Measurements from ENCODE around the gene PLPP2.

The PLPP2 gene

GRCh38 chr19:308471-309205, 17.4 kb upstream of the PLPP2 start:
- H3K4me1 ChIP-seq (ENCODE audit: control insufficient read depth in 5 of 5, insufficient read depth in 5 of 5, low read length in 5 of 5): peaks cover 0 to 19% (median 0%) of the 10 kb centered on the region in 5 donors
- no peak overlapping the region for H3K27ac ChIP-seq (ENCODE audit: low read depth, low read length)
- H3K27me3 ChIP-seq (ENCODE audit: control insufficient read depth in 5 of 5, insufficient read depth in 4 of 5, low read length in 5 of 5): no peaks in the 10 kb centered on the region
- peak overlapping the region in 3 of 5 donors; percentile 56 to 68 (median 60) for H3K4me3 ChIP-seq (ENCODE audit: low read depth in 1 of 5, low read length in 5 of 5)
- H3K9ac ChIP-seq (ENCODE audit: low read length in 5 of 5): peak overlapping the region in 1 of 5 donors; percentile 16
- H3K36me3 ChIP-seq (ENCODE audit: control insufficient read depth in 5 of 5, insufficient read depth in 5 of 5, low read length in 5 of 5): peaks cover 0 to 80% (median 68%) of the 10 kb centered on the region in 5 donors
- H3K9me3 ChIP-seq (ENCODE audit: control insufficient read depth in 5 of 5, low read length in 5 of 5): no peaks in the 10 kb centered on the region

- Histone ChIP-seq H3K27me3 (ENCODE audit: control insufficient read depth in 5 of 5, insufficient read depth in 4 of 5, low read length in 5 of 5) (no peaks in the 10 kb centered on the region), H3K36me3 (ENCODE audit: control insufficient read depth in 5 of 5, insufficient read depth in 5 of 5, low read length in 5 of 5) (peaks cover 0 to 73% (median 61%) of the 10 kb centered on the region in 5 donors), H3K27ac (ENCODE audit: low read depth, low read length) (no peak overlapping the region), H3K9ac (ENCODE audit: low read length in 5 of 5) (no peak overlapping the region), H3K4me3 (ENCODE audit: low read depth in 1 of 5, low read length in 5 of 5) (peak overlapping the region in 1 of 5 donors; percentile 68), H3K4me1 (ENCODE audit: control insufficient read depth in 5 of 5, insufficient read depth in 5 of 5, low read length in 5 of 5) (peaks cover 0 to 18% (median 0%) of the 10 kb centered on the region in 5 donors), H3K9me3 (ENCODE audit: control insufficient read depth in 5 of 5, low read length in 5 of 5) (no peaks in the 10 kb centered on the region)
Observed at GRCh38 chr19:307793-308420, 16.7 kb upstream of the PLPP2 start.

GRCh38 chr19:307111-307531, 15.9 kb upstream of the PLPP2 start:
- no peak overlapping the region for H3K4me3 ChIP-seq (ENCODE audit: low read depth in 1 of 5, low read length in 5 of 5)
- H3K27ac ChIP-seq (ENCODE audit: low read depth, low read length): no peak overlapping the region
- no peaks in the 10 kb centered on the region for H3K27me3 ChIP-seq (ENCODE audit: control insufficient read depth in 5 of 5, insufficient read depth in 4 of 5, low read length in 5 of 5)
- H3K4me1 ChIP-seq (ENCODE audit: control insufficient read depth in 5 of 5, insufficient read depth in 5 of 5, low read length in 5 of 5): peaks cover 0 to 18% (median 0%) of the 10 kb centered on the region in 5 donors
- no peak overlapping the region for H3K9ac ChIP-seq (ENCODE audit: low read length in 5 of 5)
- H3K9me3 ChIP-seq (ENCODE audit: control insufficient read depth in 5 of 5, low read length in 5 of 5): no peaks in the 10 kb centered on the region
- H3K36me3 ChIP-seq (ENCODE audit: control insufficient read depth in 5 of 5, insufficient read depth in 5 of 5, low read length in 5 of 5): peaks cover 0 to 71% (median 60%) of the 10 kb centered on the region in 5 donors

- H3K4me3 ChIP-seq (ENCODE audit: low read depth in 1 of 5, low read length in 5 of 5): no peak overlapping the region
- no peak overlapping the region for H3K27ac ChIP-seq (ENCODE audit: low read depth, low read length)
- H3K9ac ChIP-seq (ENCODE audit: low read length in 5 of 5): no peak overlapping the region
- peaks cover 0 to 63% (median 53%) of the 10 kb centered on the region in 5 donors for H3K36me3 ChIP-seq (ENCODE audit: control insufficient read depth in 5 of 5, insufficient read depth in 5 of 5, low read length in 5 of 5)
- no peaks in the 10 kb centered on the region for H3K9me3 ChIP-seq (ENCODE audit: control insufficient read depth in 5 of 5, low read length in 5 of 5)
- H3K4me1 ChIP-seq (ENCODE audit: control insufficient read depth in 5 of 5, insufficient read depth in 5 of 5, low read length in 5 of 5): peaks cover 0 to 16% (median 0%) of the 10 kb centered on the region in 5 donors
- H3K27me3 ChIP-seq (ENCODE audit: control insufficient read depth in 5 of 5, insufficient read depth in 4 of 5, low read length in 5 of 5): no peaks in the 10 kb centered on the region
Observed at GRCh38 chr19:306151-306900, 15.1 kb upstream of the PLPP2 start.

- Histone ChIP-seq H3K4me3 (ENCODE audit: low read depth in 1 of 5, low read length in 5 of 5) (no peak overlapping the region), H3K9ac (ENCODE audit: low read length in 5 of 5) (no peak overlapping the region), H3K36me3 (ENCODE audit: control insufficient read depth in 5 of 5, insufficient read depth in 5 of 5, low read length in 5 of 5) (peaks cover 0 to 55% (median 44%) of the 10 kb centered on the region in 5 donors), H3K9me3 (ENCODE audit: control insufficient read depth in 5 of 5, low read length in 5 of 5) (no peaks in the 10 kb centered on the region), H3K27me3 (ENCODE audit: control insufficient read depth in 5 of 5, insufficient read depth in 4 of 5, low read length in 5 of 5) (no peaks in the 10 kb centered on the region), H3K4me1 (ENCODE audit: control insufficient read depth in 5 of 5, insufficient read depth in 5 of 5, low read length in 5 of 5) (peaks cover 0 to 14% (median 0%) of the 10 kb centered on the region in 5 donors), H3K27ac (ENCODE audit: low read depth, low read length) (no peak overlapping the region)
Observed at GRCh38 chr19:305240-306150, 14.3 kb upstream of the PLPP2 start.

- Histone ChIP-seq H3K4me3 (ENCODE audit: low read depth in 1 of 5, low read length in 5 of 5) (no peak overlapping the region), H3K27ac (ENCODE audit: low read depth, low read length) (peak overlapping the region; percentile 16)
Observed at GRCh38 chr19:296476-297225, 5.4 kb upstream of the PLPP2 start.

GRCh38 chr19:295687-296370, 4.6 kb upstream of the PLPP2 start:
- Histone ChIP-seq H3K27me3 (ENCODE audit: control insufficient read depth in 5 of 5, insufficient read depth in 4 of 5, low read length in 5 of 5) (peaks cover 29 to 36% (median 35%) of the 10 kb centered on the region in 5 donors), H3K36me3 (ENCODE audit: control insufficient read depth in 5 of 5, insufficient read depth in 5 of 5, low read length in 5 of 5) (no peaks in the 10 kb centered on the region), H3K4me1 (ENCODE audit: control insufficient read depth in 5 of 5, insufficient read depth in 5 of 5, low read length in 5 of 5) (peaks cover 0 to 34% (median 26%) of the 10 kb centered on the region in 5 donors), H3K9me3 (ENCODE audit: control insufficient read depth in 5 of 5, low read length in 5 of 5) (no peaks in the 10 kb centered on the region), H3K27ac (ENCODE audit: low read depth, low read length) (peak overlapping the region; percentile 16), H3K9ac (ENCODE audit: low read length in 5 of 5) (no peak overlapping the region), H3K4me3 (ENCODE audit: low read depth in 1 of 5, low read length in 5 of 5) (no peak overlapping the region)

More at GRCh38 chr19:296476-297225, 5.4 kb upstream of the PLPP2 start:
- Histone ChIP-seq H3K4me1 (ENCODE audit: control insufficient read depth in 5 of 5, insufficient read depth in 5 of 5, low read length in 5 of 5) (peaks cover 0 to 29% (median 24%) of the 10 kb centered on the region in 5 donors), H3K9ac (ENCODE audit: low read length in 5 of 5) (no peak overlapping the region), H3K36me3 (ENCODE audit: control insufficient read depth in 5 of 5, insufficient read depth in 5 of 5, low read length in 5 of 5) (no peaks in the 10 kb centered on the region), H3K27me3 (ENCODE audit: control insufficient read depth in 5 of 5, insufficient read depth in 4 of 5, low read length in 5 of 5) (peaks cover 27 to 34% (median 32%) of the 10 kb centered on the region in 5 donors), H3K9me3 (ENCODE audit: control insufficient read depth in 5 of 5, low read length in 5 of 5) (no peaks in the 10 kb centered on the region)

GRCh38 chr19:294946-295686, 3.9 kb upstream of the PLPP2 start:
- H3K9me3 ChIP-seq (ENCODE audit: control insufficient read depth in 5 of 5, low read length in 5 of 5): no peaks in the 10 kb centered on the region
- H3K4me1 ChIP-seq (ENCODE audit: control insufficient read depth in 5 of 5, insufficient read depth in 5 of 5, low read length in 5 of 5): peaks cover 0 to 41% (median 30%) of the 10 kb centered on the region in 5 donors
- peak overlapping the region in 1 of 5 donors; percentile 26 for H3K4me3 ChIP-seq (ENCODE audit: low read depth in 1 of 5, low read length in 5 of 5)
- H3K36me3 ChIP-seq (ENCODE audit: control insufficient read depth in 5 of 5, insufficient read depth in 5 of 5, low read length in 5 of 5): no peaks in the 10 kb centered on the region
- no peak overlapping the region for H3K9ac ChIP-seq (ENCODE audit: low read length in 5 of 5)
- no peak overlapping the region for H3K27ac ChIP-seq (ENCODE audit: low read depth, low read length)
- H3K27me3 ChIP-seq (ENCODE audit: control insufficient read depth in 5 of 5, insufficient read depth in 4 of 5, low read length in 5 of 5): peaks cover 34 to 43% (median 42%) of the 10 kb centered on the region in 5 donors

Data from subcutaneous abdominal adipose tissue (tissue), 5 donors.